ENCODE data around the gene PHF13. TPM values are rescaled to one million over a fixed set of nuclear protein-coding genes. Genes with fewer than 3 reads are reported as not detected.

PHF13 gene
- total and polyA plus RNA-seq, 8 donors = 2.7 to 16.9 (median 6.2) TPM

GRCh38 chr1:6612641-6613360 lies 730 bp upstream of the PHF13 start:
- Histone ChIP-seq H3K9me3 (no peaks in the 10 kb centered on the region), H3K27ac (peak overlapping the region; percentile 94 to 96 (median 96)), H3K27me3 (no peaks in the 10 kb centered on the region), H3K36me3 (peaks cover 0 to 13% (median 5%) of the 10 kb centered on the region in 4 donors), H3K4me1 (peaks cover 18 to 60% (median 40%) of the 10 kb centered on the region in 4 donors), H3K4me3 (peak overlapping the region; percentile 97 to 100 (median 100))
- WGBS, 5 donors = 0 to 1% (median 0%) methylated on average over 22 to 67 of the region's 67 CpGs
- intact Hi-C loops (cut with DNase I; ENCODE audit: low total_unique reads) = no loop called here
- TF ChIP-seq POLR2AphosphoS5 (IDR thresholded peaks at IDR 0.05) = peak in 2 of 3 donors; percentile 12 to 42
- no peak for TF ChIP-seq EP300 (IDR thresholded peaks at IDR 0.05)
- peak; percentile 62 to 78 for DNase-seq

GRCh38 chr1:6614019-6614928 lies 743 bp downstream of the PHF13 start:
- peak overlapping the region; percentile 90 to 96 (median 96) for H3K27ac ChIP-seq
- WGBS, 5 donors = 1 to 2% (median 1%) methylated on average over 22 to 112 of the region's 117 CpGs
- peaks cover 18 to 58% (median 41%) of the 10 kb centered on the region in 4 donors for H3K4me1 ChIP-seq
- intact Hi-C loops (cut with DNase I; ENCODE audit: low total_unique reads) = no loop called here
- no peaks in the 10 kb centered on the region for H3K9me3 ChIP-seq
- peak overlapping the region; percentile 97 to 100 (median 100) for H3K4me3 ChIP-seq
- no peaks in the 10 kb centered on the region for H3K27me3 ChIP-seq
- peak; percentile 52 to 86 for DNase-seq
- TF ChIP-seq POLR2A (IDR thresholded peaks at IDR 0.05) (no peak), EP300 (IDR thresholded peaks at IDR 0.05) (no peak), POLR2AphosphoS5 (IDR thresholded peaks at IDR 0.05) (no peak)
- TF ChIP-seq, protein P1, sequence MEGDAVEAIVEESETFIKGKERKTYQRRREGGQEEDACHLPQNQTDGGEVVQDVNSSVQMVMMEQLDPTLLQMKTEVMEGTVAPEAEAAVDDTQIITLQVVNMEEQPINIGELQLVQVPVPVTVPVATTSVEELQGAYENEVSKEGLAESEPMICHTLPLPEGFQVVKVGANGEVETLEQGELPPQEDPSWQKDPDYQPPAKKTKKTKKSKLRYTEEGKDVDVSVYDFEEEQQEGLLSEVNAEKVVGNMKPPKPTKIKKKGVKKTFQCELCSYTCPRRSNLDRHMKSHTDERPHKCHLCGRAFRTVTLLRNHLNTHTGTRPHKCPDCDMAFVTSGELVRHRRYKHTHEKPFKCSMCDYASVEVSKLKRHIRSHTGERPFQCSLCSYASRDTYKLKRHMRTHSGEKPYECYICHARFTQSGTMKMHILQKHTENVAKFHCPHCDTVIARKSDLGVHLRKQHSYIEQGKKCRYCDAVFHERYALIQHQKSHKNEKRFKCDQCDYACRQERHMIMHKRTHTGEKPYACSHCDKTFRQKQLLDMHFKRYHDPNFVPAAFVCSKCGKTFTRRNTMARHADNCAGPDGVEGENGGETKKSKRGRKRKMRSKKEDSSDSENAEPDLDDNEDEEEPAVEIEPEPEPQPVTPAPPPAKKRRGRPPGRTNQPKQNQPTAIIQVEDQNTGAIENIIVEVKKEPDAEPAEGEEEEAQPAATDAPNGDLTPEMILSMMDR (IDR thresholded peaks at IDR 0.05) = no peak
- peaks cover 0 to 23% (median 20%) of the 10 kb centered on the region in 4 donors for H3K36me3 ChIP-seq

DNA sequence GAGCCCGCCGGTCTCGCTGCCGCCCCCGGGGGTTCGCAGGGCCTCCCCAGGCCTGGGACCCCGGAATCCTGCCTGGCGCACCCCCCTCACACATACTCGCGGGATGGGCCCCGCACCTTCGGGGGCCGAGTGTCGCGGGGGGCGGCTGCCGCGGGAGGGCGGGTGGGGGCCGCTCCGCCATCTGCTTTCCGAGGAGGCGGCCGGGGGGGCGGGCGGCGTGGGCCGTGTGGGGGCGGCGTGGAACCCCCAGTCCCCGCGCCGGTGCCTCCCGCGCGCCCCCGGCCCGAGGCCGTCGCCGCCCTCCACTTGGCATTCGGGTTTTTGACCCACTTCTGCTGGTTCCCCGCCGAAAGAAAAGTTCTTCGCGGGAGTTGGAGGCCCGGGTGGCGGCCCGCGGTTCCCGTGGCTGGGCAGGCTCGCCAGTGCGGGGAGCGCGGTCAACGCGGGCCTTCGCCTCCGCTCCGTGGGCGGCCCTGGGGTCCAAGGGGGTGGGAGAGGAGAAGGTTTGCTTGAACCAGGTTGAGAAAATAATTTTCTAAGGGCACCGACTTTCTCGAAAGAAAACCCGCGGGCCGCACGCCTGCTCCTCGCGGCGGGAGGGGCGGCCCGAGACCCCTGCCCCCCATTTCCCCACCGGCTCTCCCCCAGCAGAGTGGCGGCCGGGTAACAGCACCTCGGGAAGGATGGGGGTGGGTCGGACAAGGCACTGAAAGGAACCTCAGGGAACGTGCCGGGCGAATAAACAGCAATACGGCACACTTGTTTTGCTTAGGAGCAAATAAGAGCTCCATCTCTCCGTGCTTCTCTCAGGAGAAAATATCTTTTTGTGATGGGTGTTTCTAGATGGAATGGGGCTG lies 1.6 kb downstream of the PHF13 start:
- Histone ChIP-seq H3K4me3 (peak overlapping the region; percentile 97 to 100 (median 100)), H3K9me3 (no peaks in the 10 kb centered on the region), H3K36me3 (peaks cover 6 to 32% (median 29%) of the 10 kb centered on the region in 4 donors), H3K27me3 (no peaks in the 10 kb centered on the region), H3K27ac (peak overlapping the region; percentile 43 to 96 (median 96)), H3K4me1 (peaks cover 18 to 50% (median 37%) of the 10 kb centered on the region in 4 donors)
- 1 to 3% (median 2%) methylated on average over 48 to 82 of the region's 82 CpGs for WGBS, 5 donors
- DNase-seq = peak in 1 of 2 donors; percentile 47
- intact Hi-C loops (cut with DNase I; ENCODE audit: low total_unique reads) = no loop called here
- TF ChIP-seq EP300 (IDR thresholded peaks at IDR 0.05) (no peak), POLR2A (IDR thresholded peaks at IDR 0.05) (no peak)

DNA sequence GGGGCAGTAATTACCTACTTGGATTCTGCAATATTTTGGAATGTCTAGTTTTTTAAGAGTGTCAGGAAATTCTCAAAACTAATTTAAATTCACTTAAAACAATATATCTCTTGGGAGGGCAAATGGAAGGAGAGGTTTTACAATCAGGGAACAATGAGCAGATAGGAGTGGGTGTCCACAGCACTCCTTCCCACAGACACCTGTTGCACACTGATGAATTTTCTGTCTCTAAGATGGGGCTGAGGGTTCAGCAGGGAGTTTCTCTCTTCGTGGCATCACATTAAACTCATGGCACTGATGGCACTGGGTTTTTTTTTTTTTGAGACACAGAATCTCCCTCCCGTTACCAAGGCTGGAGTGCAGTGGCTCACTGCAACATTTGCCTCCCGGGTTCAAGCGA lies 5.5 kb downstream of the PHF13 start:
- peaks cover 5 to 31% (median 18%) of the 10 kb centered on the region in 4 donors for H3K4me1 ChIP-seq
- H3K27me3 ChIP-seq = no peaks in the 10 kb centered on the region
- no peak for DNase-seq
- no peaks in the 10 kb centered on the region for H3K9me3 ChIP-seq
- TF ChIP-seq POLR2A (IDR thresholded peaks at IDR 0.05) = no peak
- intact Hi-C loops (cut with DNase I; ENCODE audit: low total_unique reads) = no loop called here
- WGBS, 5 donors = 76 to 99% (median 96%) methylated on average over 3 to 4 of the region's 4 CpGs
- no peak overlapping the region for H3K27ac ChIP-seq
- peaks cover 27 to 70% (median 65%) of the 10 kb centered on the region in 4 donors for H3K36me3 ChIP-seq
- H3K4me3 ChIP-seq = no peak overlapping the region

DNA sequence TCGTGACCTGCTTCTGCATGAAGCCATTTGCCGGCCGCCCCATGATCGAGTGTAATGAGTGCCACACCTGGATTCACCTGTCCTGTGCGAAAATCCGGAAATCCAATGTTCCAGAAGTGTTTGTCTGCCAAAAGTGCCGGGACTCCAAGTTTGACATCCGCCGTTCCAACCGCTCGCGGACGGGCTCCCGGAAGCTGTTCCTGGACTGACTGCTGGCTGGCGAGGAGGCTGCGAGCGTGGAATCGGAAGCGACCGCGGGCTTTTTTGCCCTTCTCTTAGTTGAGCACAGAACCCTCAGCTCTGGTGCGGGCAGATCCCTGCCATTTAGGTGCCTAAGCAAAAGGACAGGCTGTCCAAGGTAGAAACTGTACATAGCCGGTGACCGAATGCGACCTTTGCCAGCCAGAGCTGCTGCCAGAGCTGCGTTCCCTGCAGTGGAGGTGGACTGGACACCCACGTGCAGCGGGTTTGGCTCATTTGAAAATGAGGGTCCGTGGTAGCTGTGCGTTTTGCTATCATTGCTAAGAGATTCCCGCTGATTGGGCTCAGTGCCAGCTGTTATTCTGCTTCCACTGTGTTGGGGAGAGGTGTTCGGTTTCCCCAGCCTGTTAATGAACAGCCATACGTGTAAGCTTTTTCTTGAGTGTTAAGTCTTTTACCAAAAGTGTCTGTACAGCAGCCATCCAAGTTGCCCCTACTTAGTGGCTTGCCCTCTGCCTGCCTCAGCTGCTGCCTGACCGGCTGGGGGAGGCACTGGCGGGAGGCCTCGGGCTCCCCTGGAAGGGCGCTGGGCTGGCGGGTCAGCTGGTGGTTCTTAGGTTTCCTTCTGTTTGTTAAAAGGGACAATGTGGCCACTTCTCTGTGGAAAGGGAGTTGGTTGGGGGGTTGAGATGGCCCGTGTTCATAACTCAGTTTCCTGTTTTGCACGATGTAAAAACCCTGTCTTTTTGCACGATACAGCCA lies 8.2 kb downstream of the PHF13 start:
- no peak overlapping the region for H3K27ac ChIP-seq
- H3K4me1 ChIP-seq = peaks cover 10 to 35% (median 21%) of the 10 kb centered on the region in 4 donors
- WGBS, 5 donors = 89 to 92% (median 92%) methylated on average over 40 to 41 of the region's 41 CpGs
- H3K36me3 ChIP-seq = peaks cover 27 to 70% (median 63%) of the 10 kb centered on the region in 4 donors
- TF ChIP-seq, protein P1 (IDR thresholded peaks at IDR 0.05) = no peak
- TF ChIP-seq EP300 (IDR thresholded peaks at IDR 0.05) = no peak
- no peak for TF ChIP-seq POLR2AphosphoS5 (IDR thresholded peaks at IDR 0.05)
- TF ChIP-seq POLR2A (IDR thresholded peaks at IDR 0.05) = no peak
- no peak for DNase-seq
- no peaks in the 10 kb centered on the region for H3K9me3 ChIP-seq
- intact Hi-C loops (cut with DNase I; ENCODE audit: low total_unique reads) = no loop called here
- H3K4me3 ChIP-seq = no peak overlapping the region
- H3K27me3 ChIP-seq = no peaks in the 10 kb centered on the region
